Astrocyte (in vitro differentiated cells and primary cell): ENCODE results near the gene IRGQ.

Experiments used
- CTCF ChIP-seq: IDR thresholded peaks from 2 replicates; pipeline ENCODE4 v1.5.1; 2011; ENCODE audit warnings: low read depth, mild to moderate bottlenecking, inconsistent platforms, low read length, moderate library complexity; ENCODE audit not compliant: insufficient read depth
- EZH2 ChIP-seq: IDR thresholded peaks from 2 replicates; pipeline ENCODE4 v1.6.1; 2012; ENCODE audit warnings: mild to moderate bottlenecking, low read length, inconsistent platforms; ENCODE audit not compliant: insufficient read depth

GRCh38 chr19:43644181-43644580, 48.2 kb upstream of the IRGQ start:
- TF ChIP-seq CTCF, result no peak
- no peak for TF ChIP-seq EZH2
